ENCODE measurements around the gene TMEM184A.
"Not testable (repeated sequence)": the region's sequence is repeated elsewhere in the genome, so short reads cannot be mapped to it uniquely, and the experiment has no call there.

TMEM184A gene

DNA sequence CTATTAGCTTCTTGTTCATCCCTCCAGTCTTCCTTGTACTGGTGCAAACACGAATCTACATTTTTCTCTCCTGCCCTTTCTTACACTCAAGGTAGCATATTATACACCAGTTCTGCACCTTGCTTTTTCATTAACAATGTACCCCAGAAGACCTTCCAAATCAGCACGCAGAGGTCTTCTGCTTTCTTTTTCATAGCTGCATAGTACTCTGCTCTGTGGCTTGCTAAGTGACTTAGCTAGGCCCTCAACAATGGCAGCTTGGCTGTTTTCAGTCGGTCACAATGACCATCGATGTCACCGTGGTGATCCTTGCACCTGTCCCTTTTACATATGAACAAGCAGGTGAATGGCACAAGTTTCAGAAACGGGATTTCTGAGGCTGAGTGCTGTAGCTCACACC is 30.6 kb downstream of the TMEM184A start:
- H3K4me3 ChIP-seq (ENCODE audit: low read depth, low read length): no peak overlapping the region
- TF ChIP-seq, protein P1, sequence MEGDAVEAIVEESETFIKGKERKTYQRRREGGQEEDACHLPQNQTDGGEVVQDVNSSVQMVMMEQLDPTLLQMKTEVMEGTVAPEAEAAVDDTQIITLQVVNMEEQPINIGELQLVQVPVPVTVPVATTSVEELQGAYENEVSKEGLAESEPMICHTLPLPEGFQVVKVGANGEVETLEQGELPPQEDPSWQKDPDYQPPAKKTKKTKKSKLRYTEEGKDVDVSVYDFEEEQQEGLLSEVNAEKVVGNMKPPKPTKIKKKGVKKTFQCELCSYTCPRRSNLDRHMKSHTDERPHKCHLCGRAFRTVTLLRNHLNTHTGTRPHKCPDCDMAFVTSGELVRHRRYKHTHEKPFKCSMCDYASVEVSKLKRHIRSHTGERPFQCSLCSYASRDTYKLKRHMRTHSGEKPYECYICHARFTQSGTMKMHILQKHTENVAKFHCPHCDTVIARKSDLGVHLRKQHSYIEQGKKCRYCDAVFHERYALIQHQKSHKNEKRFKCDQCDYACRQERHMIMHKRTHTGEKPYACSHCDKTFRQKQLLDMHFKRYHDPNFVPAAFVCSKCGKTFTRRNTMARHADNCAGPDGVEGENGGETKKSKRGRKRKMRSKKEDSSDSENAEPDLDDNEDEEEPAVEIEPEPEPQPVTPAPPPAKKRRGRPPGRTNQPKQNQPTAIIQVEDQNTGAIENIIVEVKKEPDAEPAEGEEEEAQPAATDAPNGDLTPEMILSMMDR (IDR thresholded peaks at IDR 0.05; ENCODE audit: low read depth, low read length): no peak
- in situ Hi-C loops (cut with HindIII; ENCODE audit: low sequenced_read_pairs): no loop called here
- no peak for DNase-seq (ENCODE audit: low read depth, low spot score)

DNA sequence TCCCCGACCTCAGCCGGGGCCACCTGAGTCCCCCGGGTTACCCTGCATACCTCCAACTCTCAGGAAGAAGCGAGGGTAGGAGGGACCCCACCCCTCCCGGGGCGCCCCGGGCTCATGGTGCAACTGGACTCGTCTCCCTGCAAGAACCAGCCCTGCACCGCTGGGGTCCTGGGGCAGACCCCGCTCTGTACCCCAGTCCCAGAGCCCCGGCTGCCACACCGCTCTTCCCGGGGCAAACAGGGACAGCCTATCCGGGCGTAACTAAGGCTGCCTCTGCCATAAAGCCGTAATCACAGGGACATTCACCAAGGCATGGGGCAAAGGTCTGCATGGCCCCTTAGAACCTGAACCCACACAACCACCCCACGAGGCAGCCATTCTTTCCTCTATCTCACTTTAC is 32.2 kb downstream of the TMEM184A start:
- in situ Hi-C loops (cut with HindIII; ENCODE audit: low sequenced_read_pairs): no loop called here
- no peak overlapping the region for H3K4me3 ChIP-seq (ENCODE audit: low read depth, low read length)
- TF ChIP-seq, protein P1 (IDR thresholded peaks at IDR 0.05; ENCODE audit: low read depth, low read length): no peak
- DNase-seq (ENCODE audit: low read depth, low spot score): no peak

DNA sequence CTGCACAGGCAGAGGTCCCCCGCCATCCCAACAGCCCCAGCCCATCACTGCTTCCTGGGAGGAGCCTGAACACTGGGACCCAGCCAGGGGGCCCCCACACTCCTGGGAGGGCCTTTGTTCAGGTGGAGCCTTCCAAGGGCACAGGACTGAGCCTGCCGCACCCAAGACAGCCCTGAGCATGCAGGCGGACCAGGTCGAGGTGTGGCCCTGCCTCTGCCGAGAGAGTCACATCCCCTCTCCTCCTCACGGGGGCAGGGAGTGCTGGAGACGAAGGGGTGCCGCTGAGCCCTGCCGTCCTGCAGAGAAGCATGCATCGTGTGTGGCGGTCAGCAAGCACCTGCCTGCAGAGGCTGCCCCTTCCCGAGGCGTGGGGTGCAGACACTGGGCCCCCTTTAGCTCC is 32.8 kb downstream of the TMEM184A start:
- TF ChIP-seq, protein P1 (IDR thresholded peaks at IDR 0.05; ENCODE audit: low read depth, low read length): no peak
- no peak for DNase-seq (ENCODE audit: low read depth, low spot score)
- in situ Hi-C loops (cut with HindIII; ENCODE audit: low sequenced_read_pairs): no loop called here
- H3K4me3 ChIP-seq (ENCODE audit: low read depth, low read length): no peak overlapping the region

DNA sequence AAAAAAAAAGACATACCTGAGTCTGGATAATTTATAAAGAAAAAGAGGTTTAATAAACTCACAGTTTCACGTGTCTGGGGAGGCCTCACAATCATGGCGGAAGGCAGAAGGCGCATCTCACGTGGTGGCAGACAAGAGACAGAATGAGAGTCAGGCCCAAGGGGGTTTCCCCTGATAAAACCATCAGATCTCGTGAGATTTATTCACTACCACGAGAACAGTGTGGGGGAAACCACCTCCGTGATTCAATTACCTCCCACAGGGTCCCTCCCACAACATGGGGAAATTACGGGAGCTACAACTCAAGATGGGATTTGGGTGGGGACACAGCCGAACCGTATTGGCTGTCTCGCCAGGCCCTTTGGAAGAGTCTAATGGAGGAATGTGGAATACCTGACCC is 34.5 kb downstream of the TMEM184A start:
- in situ Hi-C loops (cut with HindIII; ENCODE audit: low sequenced_read_pairs): no loop called here
- TF ChIP-seq, protein P1 (IDR thresholded peaks at IDR 0.05; ENCODE audit: low read depth, low read length): no peak
- no peak for DNase-seq (ENCODE audit: low read depth, low spot score)

DNA sequence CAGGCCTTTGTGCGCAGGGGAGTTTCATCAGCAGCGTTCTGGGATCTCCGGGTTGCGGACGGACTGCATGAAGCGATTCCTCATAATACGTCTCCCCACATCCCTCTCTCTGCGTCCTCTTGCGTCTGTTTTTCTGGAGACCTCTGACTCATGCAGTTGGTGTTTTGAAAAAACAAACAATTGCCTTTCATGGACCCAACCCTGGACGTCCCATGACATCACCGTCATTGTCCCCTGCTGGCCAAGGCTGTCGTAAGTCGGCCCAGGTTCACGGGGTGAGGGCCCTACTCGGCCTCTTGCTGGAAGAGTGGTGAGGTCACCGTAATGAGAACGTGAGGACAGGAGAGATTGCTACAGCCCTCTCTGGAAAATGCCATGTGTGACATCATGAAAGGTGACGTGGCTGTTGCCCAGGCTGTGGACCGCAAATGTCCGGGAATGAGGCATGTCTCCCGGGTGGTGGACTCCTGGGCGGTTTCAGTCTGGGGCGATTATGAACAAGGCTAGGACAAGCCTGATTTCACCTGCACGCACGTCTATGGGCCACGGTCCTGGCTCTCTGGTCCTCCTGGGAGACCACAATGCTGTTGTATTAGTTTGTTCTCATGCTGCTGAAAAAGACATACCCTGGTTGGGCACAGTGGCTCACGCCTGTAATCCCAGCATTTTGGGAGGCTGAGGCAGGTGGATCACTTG is 35.3 kb downstream of the TMEM184A start:
- TF ChIP-seq, protein P1 (IDR thresholded peaks at IDR 0.05; ENCODE audit: low read depth, low read length): no peak
- no peak overlapping the region for H3K4me3 ChIP-seq (ENCODE audit: low read depth, low read length)
- in situ Hi-C loops (cut with HindIII; ENCODE audit: low sequenced_read_pairs): no loop called here
- peak; percentile 97 for DNase-seq (ENCODE audit: low read depth, low spot score)

More for the DNA sequence above, 34.5 kb downstream of the TMEM184A start:
- no peak overlapping the region for H3K4me3 ChIP-seq (ENCODE audit: low read depth, low read length)

DNA sequence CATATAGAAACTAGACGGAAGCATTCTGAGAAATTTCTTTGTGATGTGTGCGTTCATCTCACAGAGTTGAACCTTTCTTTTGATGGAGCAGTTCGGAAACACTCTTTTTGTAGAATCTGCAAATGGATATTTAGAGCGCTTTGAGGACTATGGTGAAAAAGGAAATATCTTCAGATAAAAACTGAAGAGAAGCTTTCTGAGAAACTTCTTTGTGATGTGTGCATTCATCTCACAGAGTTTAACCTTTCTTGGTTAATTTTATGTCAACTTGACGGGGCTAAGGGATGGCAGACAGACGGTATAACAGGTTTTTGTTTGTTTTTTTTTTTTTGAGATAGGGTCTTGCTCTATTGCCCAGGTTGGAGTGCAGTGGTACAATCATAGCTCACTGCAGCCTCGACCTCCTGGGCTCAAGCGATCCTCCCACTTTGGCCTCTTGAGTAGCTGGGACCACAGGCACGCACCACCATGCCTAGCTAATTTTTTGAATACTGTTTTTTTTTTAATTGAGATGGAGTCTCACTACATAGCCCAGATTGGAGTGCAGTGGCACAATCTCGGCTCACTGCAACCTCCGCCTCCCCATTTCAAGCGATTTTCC is 36.6 kb downstream of the TMEM184A start:
- DNase-seq (ENCODE audit: low read depth, low spot score); H3K4me3 ChIP-seq (ENCODE audit: low read depth, low read length); in situ Hi-C loops (cut with HindIII; ENCODE audit: low sequenced_read_pairs): not testable (repeated sequence)

DNA sequence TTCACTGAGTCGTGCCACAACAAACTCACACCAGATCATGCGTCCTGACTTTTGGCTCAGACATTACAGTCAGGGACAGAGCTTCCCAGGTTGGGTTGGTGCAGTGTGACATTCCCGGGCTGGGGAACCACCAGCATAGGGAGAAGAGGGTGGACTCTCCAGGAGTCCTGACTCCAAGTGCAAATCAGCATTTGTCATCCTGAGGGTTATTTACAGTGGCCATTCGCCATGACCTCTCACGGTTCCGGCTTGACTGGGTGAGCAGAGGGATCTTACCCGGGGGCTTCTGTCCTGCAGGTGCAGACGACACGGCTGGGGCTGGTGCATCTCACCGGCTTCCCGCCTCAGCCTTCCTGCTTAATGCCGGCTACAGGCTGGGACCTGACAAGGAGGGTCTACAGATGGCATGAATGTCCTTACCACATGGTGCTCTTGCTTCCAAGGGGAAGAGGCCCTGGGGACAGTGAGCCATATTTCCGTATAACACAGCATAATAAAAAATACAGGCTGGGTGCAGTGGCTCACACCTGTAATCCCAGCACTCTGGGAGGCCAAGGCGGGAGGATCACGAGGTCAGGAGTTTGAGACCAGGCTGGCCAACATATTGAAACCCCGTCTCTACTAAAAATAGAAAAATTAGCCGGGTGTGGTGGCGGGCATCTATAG is 39.3 kb downstream of the TMEM184A start:
- in situ Hi-C loops (cut with HindIII; ENCODE audit: low sequenced_read_pairs): no loop called here
- TF ChIP-seq, protein P1 (IDR thresholded peaks at IDR 0.05; ENCODE audit: low read depth, low read length): no peak
- no peak for DNase-seq (ENCODE audit: low read depth, low spot score)
- no peak overlapping the region for H3K4me3 ChIP-seq (ENCODE audit: low read depth, low read length)

DNA sequence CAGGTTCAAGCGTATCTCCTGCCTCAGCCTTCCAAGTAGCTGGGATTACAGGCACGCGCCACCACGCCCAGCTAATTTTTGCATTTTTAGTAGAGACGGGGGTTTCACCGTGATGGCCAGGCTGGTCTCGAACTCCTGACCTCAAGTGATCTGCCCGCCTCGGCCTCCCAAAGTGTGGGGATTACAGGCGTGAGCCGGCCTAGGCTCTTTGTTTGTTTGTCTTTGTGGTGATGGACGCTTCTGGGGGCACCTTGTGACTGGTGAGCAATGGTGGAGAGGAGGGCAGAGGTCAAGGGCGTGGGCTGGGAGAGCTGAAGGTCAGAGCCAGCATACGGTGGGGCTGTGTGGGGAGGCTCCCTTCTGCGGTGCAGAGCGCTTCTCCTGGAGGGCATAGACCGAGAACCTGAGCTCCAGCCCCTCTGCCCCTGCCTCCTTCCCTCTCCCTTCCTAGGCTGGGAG is 40.5 kb downstream of the TMEM184A start:
- DNase-seq (ENCODE audit: low read depth, low spot score); in situ Hi-C loops (cut with HindIII; ENCODE audit: low sequenced_read_pairs); H3K4me3 ChIP-seq (ENCODE audit: low read depth, low read length): not testable (repeated sequence)
